HG03175 (cell line): ENCODE measurements around the gene NUDT1.
"Not testable (repeated sequence)": the region's sequence is repeated elsewhere in the genome, so short reads cannot be mapped to it uniquely, and the experiment has no call there.

ENCODE experiments used
- ATAC-seq: cut with Tn5 transposase; IDR thresholded peaks from one replicate; pipeline ENCODE4 v1.9.1; 2021; ENCODE audit warnings: mild to moderate bottlenecking, moderate library complexity; ENCODE audit not compliant: unreplicated experiment

Gene NUDT1

GRCh38 chr7:2264158-2264557, 22.1 kb downstream of the NUDT1 start:
- no peak for ATAC-seq

GRCh38 chr7:2266911-2267310, 24.9 kb downstream of the NUDT1 start:
- ATAC-seq, result no peak

GRCh38 chr7:2269089-2269990, 27.3 kb downstream of the NUDT1 start:
- ATAC-seq, result not testable (repeated sequence)

GRCh38 chr7:2269991-2270460, 28.0 kb downstream of the NUDT1 start:
- no peak for ATAC-seq

GRCh38 chr7:2270495-2270894, 28.5 kb downstream of the NUDT1 start:
- ATAC-seq, result no peak

- ATAC-seq, result no peak
These were observed 29.4 kb downstream of the NUDT1 start for GRCh38 chr7:2271273-2272026.

GRCh38 chr7:2272031-2272430, 30.0 kb downstream of the NUDT1 start:
- no peak for ATAC-seq

GRCh38 chr7:2273866-2274265, 31.8 kb downstream of the NUDT1 start:
- no peak for ATAC-seq

GRCh38 chr7:2274666-2275065, 32.6 kb downstream of the NUDT1 start:
- ATAC-seq, result no peak

- no peak for ATAC-seq
These were observed 33.1 kb downstream of the NUDT1 start for GRCh38 chr7:2275101-2275500.

- no peak for ATAC-seq
These were observed 34.1 kb downstream of the NUDT1 start for GRCh38 chr7:2276107-2276506.

- ATAC-seq, result no peak
These were observed 36.0 kb downstream of the NUDT1 start for GRCh38 chr7:2278026-2278425.

- ATAC-seq, result no peak
These were observed 37.9 kb downstream of the NUDT1 start for GRCh38 chr7:2279896-2280295.

- no peak for ATAC-seq
These were observed 38.4 kb downstream of the NUDT1 start for GRCh38 chr7:2280424-2280823.

GRCh38 chr7:2281541-2281940, 39.5 kb downstream of the NUDT1 start:
- no peak for ATAC-seq

GRCh38 chr7:2282185-2282751, 40.2 kb downstream of the NUDT1 start:
- no peak for ATAC-seq

- ATAC-seq, result no peak
These were observed 41.0 kb downstream of the NUDT1 start for GRCh38 chr7:2283074-2283473.

GRCh38 chr7:2287745-2288144, 45.7 kb downstream of the NUDT1 start:
- ATAC-seq, result no peak

- peak; percentile 70 for ATAC-seq
These were observed 46.5 kb downstream of the NUDT1 start for GRCh38 chr7:2288503-2288902.

GRCh38 chr7:2289111-2289586, 47.1 kb downstream of the NUDT1 start:
- ATAC-seq, result no peak

GRCh38 chr7:2289621-2290020, 47.6 kb downstream of the NUDT1 start:
- no peak for ATAC-seq
